Muscle layer of colon (tissue), 2 donors: ENCODE data around the gene SOX2.

Experiments
- H3K27ac ChIP-seq: one replicate; pipeline ENCODE4 v1.7.0; 2013; ENCODE audit warnings: low read depth, mild to moderate bottlenecking, low read length, moderate library complexity
- H3K27me3 ChIP-seq, 2 donors: one replicate each; pipeline ENCODE4 v1.7.0; 2013; ENCODE audit warnings: low read length in 2 of 2, mild to moderate bottlenecking in 2 of 2; ENCODE audit not compliant: insufficient read depth in 2 of 2, control insufficient read depth in 1 of 2
- H3K36me3 ChIP-seq: one replicate; pipeline ENCODE4 v1.7.0; 2013; ENCODE audit warnings: mild to moderate bottlenecking, low read length; ENCODE audit not compliant: insufficient read depth
- H3K4me1 ChIP-seq: one replicate; pipeline ENCODE4 v1.7.0; 2013; ENCODE audit warnings: mild to moderate bottlenecking, low read length; ENCODE audit not compliant: insufficient read depth
- H3K4me3 ChIP-seq, 2 donors: one replicate each; pipeline ENCODE4 v1.7.0; 2013; ENCODE audit warnings: low read length in 2 of 2, low read depth in 1 of 2, mild to moderate bottlenecking in 1 of 2, moderate library complexity in 1 of 2
- H3K9ac ChIP-seq: one replicate; pipeline ENCODE4 v1.7.0; 2013; ENCODE audit warnings: low read length
- H3K9me3 ChIP-seq: one replicate; pipeline ENCODE4 v1.7.0; 2013; ENCODE audit warnings: mild to moderate bottlenecking, low read length
- donor health status: abdominal sarcoma.
- donor health status: Adenocarcinoma of cecum.

SOX2 gene

DNA sequence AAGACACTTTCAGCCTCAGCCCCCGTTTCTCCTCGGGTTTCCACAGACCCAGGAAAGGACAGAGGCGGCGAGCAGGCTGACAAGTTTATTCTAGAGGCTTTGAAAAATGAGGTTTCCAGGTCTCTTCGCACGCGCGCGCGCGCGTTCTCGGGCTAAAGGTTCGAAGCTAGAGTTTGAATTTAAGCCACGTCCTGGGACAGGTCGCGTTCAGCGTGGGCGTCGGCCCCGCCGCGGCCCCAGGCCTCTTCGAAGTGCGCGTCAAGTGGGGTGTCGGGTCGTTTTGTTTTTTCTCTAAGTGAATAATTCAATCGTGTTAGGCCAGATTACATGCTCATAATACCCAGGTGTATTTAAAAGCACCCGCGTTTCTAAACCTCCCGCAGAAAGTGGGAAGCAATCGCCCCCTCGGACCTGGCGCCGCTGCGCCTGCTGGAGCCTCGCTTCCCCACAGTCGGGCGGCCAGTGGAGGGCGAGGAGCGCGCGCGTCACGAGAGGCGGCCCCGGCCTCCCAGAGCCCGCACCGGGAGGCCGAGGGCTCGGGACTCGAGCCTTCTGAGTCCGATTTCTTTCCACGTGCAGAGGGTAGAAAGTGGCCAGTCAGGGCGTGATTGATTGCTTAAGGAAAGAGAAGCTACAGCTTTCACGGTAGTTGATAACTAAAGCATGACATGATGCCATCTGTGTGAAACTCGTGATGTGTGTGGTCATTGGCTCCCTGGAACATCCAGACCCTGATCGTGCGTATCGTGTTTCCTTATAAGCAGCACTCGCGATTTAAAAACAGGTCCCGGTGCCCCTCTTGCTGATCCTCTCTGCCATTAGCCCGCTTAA is 15.8 kb upstream of the SOX2 start:
- H3K9me3 ChIP-seq: no peaks in the 10 kb centered on the region
- peaks cover 18% of the 10 kb centered on the region for H3K4me1 ChIP-seq
- H3K36me3 ChIP-seq: no peaks in the 10 kb centered on the region
- H3K9ac ChIP-seq: no peak overlapping the region
- H3K27ac ChIP-seq: no peak overlapping the region
- peaks cover 54 to 61% of the 10 kb centered on the region in 2 donors for H3K27me3 ChIP-seq
- peak overlapping the region; percentile 9 to 52 for H3K4me3 ChIP-seq

GRCh38 chr3:181696626-181697230 is 15.0 kb upstream of the SOX2 start:
- Histone ChIP-seq H3K27ac (no peak overlapping the region), H3K27me3 (peaks cover 60 to 69% of the 10 kb centered on the region in 2 donors), H3K4me1 (peaks cover 18% of the 10 kb centered on the region), H3K36me3 (no peaks in the 10 kb centered on the region), H3K4me3 (peak overlapping the region in 1 of 2 donors; percentile 52), H3K9ac (no peak overlapping the region), H3K9me3 (no peaks in the 10 kb centered on the region)

DNA sequence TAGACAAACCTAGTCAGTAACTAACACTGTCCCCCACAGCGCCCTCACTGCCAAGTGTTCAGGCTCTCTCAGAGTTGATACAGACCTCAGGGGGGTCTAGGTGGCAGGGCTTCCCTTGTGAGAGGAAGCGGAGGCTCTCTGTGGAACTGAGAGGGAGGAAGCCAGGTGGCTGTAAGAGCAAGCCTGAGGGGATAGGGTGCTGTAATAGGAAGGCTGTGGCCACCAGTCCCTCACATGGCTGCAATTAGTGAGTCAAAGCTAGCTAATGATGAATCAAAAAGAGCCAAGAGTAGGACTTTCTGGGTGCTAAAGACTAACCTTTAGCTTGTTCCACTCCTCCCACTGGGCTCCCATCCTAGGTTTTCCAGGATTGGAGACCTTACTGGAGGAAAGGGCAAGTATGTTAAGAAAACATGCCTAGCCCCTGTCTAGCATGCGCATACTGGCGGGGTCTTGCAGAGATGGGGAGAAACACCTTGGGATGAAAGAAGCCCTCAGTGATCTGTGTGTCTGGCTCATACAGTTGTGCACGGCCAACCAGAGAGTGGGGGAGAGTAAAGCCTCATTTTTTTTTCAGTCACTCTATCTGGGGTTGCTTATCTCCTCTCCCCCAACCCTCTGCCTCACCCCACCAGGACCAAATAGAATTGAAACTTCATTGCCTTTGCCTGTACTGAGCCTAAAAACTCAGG is 13.3 kb upstream of the SOX2 start:
- H3K9me3 ChIP-seq: no peaks in the 10 kb centered on the region
- peaks cover 18% of the 10 kb centered on the region for H3K4me1 ChIP-seq
- no peak overlapping the region for H3K27ac ChIP-seq
- no peaks in the 10 kb centered on the region for H3K36me3 ChIP-seq
- peaks cover 76 to 86% of the 10 kb centered on the region in 2 donors for H3K27me3 ChIP-seq
- H3K4me3 ChIP-seq: no peak overlapping the region
- no peak overlapping the region for H3K9ac ChIP-seq

- no peaks in the 10 kb centered on the region for H3K36me3 ChIP-seq
- H3K9ac ChIP-seq: no peak overlapping the region
- H3K27ac ChIP-seq: no peak overlapping the region
- H3K4me3 ChIP-seq: no peak overlapping the region
- H3K4me1 ChIP-seq: peaks cover 18% of the 10 kb centered on the region
- H3K9me3 ChIP-seq: no peaks in the 10 kb centered on the region
- peaks cover 86 to 95% of the 10 kb centered on the region in 2 donors for H3K27me3 ChIP-seq
Observed at GRCh38 chr3:181699171-181699903, 12.4 kb upstream of the SOX2 start.

GRCh38 chr3:181700168-181701087 is 11.3 kb upstream of the SOX2 start:
- H3K9ac ChIP-seq: no peak overlapping the region
- no peak overlapping the region for H3K4me3 ChIP-seq
- no peaks in the 10 kb centered on the region for H3K36me3 ChIP-seq
- H3K9me3 ChIP-seq: no peaks in the 10 kb centered on the region
- H3K27me3 ChIP-seq: peaks cover 97 to 100% of the 10 kb centered on the region in 2 donors
- peaks cover 18% of the 10 kb centered on the region for H3K4me1 ChIP-seq
- H3K27ac ChIP-seq: no peak overlapping the region

GRCh38 chr3:181701096-181701495 is 10.6 kb upstream of the SOX2 start:
- Histone ChIP-seq H3K27ac (no peak overlapping the region), H3K9ac (no peak overlapping the region), H3K27me3 (peaks cover 96 to 97% of the 10 kb centered on the region in 2 donors), H3K9me3 (no peaks in the 10 kb centered on the region), H3K4me1 (peaks cover 11% of the 10 kb centered on the region), H3K36me3 (no peaks in the 10 kb centered on the region), H3K4me3 (no peak overlapping the region)

GRCh38 chr3:181703601-181704420 is 7.9 kb upstream of the SOX2 start:
- Histone ChIP-seq H3K9ac (no peak overlapping the region), H3K4me1 (peaks cover 6% of the 10 kb centered on the region), H3K36me3 (no peaks in the 10 kb centered on the region), H3K27me3 (peaks cover 87 to 97% of the 10 kb centered on the region in 2 donors), H3K9me3 (no peaks in the 10 kb centered on the region), H3K27ac (no peak overlapping the region), H3K4me3 (no peak overlapping the region)

DNA sequence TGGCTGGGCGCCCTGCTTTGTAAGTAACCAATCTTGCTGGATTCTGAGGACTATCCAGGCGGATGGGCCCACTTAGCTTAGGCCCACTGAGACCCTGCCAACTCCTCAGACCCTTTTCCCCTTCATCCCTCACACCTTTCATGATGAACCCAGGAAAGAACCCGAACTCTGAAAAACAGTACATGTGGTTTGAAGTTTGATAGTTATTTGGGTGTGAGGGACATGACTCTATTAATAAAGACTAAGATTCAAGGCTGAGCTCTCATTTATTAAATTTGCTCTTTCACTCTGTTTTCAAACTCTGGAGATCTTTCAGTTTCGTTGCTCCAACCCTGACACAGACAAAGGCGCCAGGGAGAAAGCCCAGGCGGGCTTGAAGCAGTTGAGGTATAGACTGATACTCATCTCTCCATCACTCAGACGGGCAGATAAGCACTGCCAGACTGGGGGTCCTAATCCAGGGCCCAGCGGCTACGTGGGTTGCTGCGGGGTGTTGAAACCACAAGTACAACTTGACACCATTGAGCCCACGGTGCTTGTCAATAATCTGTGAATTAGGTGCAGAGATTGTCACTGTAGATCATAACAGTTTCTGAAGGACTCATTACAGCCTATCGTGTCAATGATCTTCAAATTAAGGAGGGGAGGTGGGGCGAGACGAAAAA is 7.2 kb upstream of the SOX2 start:
- Histone ChIP-seq H3K4me1 (peaks cover 6% of the 10 kb centered on the region), H3K36me3 (no peaks in the 10 kb centered on the region), H3K27me3 (peaks cover 81 to 97% of the 10 kb centered on the region in 2 donors), H3K27ac (no peak overlapping the region), H3K9me3 (no peaks in the 10 kb centered on the region), H3K4me3 (no peak overlapping the region), H3K9ac (no peak overlapping the region)

DNA sequence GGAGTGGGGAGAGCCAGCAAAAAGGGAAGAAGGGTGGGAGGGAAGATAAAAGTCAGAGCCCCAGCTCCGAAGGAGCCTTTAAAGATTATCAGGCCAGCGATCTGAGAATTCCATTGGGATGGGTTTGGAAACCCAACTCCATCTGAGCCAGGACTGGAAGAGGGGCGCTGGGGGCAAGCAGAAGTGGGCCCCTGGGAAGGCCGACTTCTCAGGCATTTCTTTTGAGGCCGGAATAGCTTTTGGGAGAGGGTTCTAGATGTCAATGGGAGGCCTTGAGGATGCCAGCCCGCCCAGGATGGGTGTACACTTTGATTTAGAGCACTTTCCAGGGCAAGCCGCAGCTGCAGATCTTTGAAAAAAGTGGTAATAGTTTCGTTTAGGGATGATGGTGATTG is 6.6 kb upstream of the SOX2 start:
- H3K27ac ChIP-seq: no peak overlapping the region
- H3K36me3 ChIP-seq: no peaks in the 10 kb centered on the region
- H3K9ac ChIP-seq: no peak overlapping the region
- H3K27me3 ChIP-seq: peaks cover 81 to 97% of the 10 kb centered on the region in 2 donors
- peaks cover 11% of the 10 kb centered on the region for H3K4me1 ChIP-seq
- no peaks in the 10 kb centered on the region for H3K9me3 ChIP-seq
- no peak overlapping the region for H3K4me3 ChIP-seq
